GM12878 (cell line): Measurements from ENCODE around the gene PAN3. TPM values are rescaled to one million over a fixed set of nuclear protein-coding genes. Genes with fewer than 3 reads are reported as not detected.

Experiments used
- ATF3 ChIP-seq: IDR thresholded peaks from 2 replicates; pipeline ENCODE4 v1.6.1; 2011; ENCODE audit warnings: low read depth, mild to moderate bottlenecking, low read length, moderate library complexity, borderline replicate concordance; ENCODE audit errors: extremely low read depth
- BCL11A ChIP-seq: IDR thresholded peaks from 2 replicates; pipeline ENCODE4 v1.6.1; 2011; ENCODE audit warnings: low read depth, low read length
- CBX3 ChIP-seq: fragments of 200-600 bp; sonication (generic); IDR thresholded peaks from 2 replicates; pipeline ENCODE4 v1.6.1; 2016; ENCODE audit warnings: low read depth, borderline replicate concordance
- CHD2 ChIP-seq: IDR thresholded peaks from 2 replicates; pipeline ENCODE4 v1.6.1; 2011; ENCODE audit warnings: low read depth, low read length, improper control_type of control experiment, borderline replicate concordance
- CUX1 ChIP-seq: IDR thresholded peaks from 2 replicates; pipeline ENCODE4 v1.6.1; 2012; ENCODE audit warnings: improper control_type of control experiment, low read depth, low read length; ENCODE audit not compliant: insufficient replicate concordance
- E4F1 ChIP-seq: fragments of 450-650 bp; IDR thresholded peaks from 2 replicates; pipeline ENCODE4 v1.6.1; 2018; ENCODE audit warnings: borderline replicate concordance, mild to moderate bottlenecking; ENCODE audit not compliant: partially characterized antibody
- EZH2 ChIP-seq: IDR thresholded peaks from 2 replicates; pipeline ENCODE4 v1.6.1; 2012; ENCODE audit warnings: low read depth, mild to moderate bottlenecking, control low read depth, inconsistent platforms, low read length, borderline replicate concordance; ENCODE audit not compliant: control insufficient read depth
- FOS ChIP-seq: IDR thresholded peaks from 3 replicates; pipeline ENCODE4 v1.6.1; 2011; ENCODE audit warnings: borderline replicate concordance; ENCODE audit not compliant: insufficient read length; ENCODE audit errors: extremely low read depth
- GATAD2B ChIP-seq: fragments of 450-650 bp; conservative IDR thresholded peaks from 2 replicates; pipeline ENCODE4 v1.6.1; 2017; ENCODE audit warnings: low read depth, mild to moderate bottlenecking, moderate library complexity
- KDM1A ChIP-seq: fragments of 200-600 bp; sonication (generic); IDR thresholded peaks from 2 replicates; pipeline ENCODE4 v1.6.1; 2016; ENCODE audit warnings: borderline replicate concordance
- MXI1 ChIP-seq: fragments of 150-350 bp; IDR thresholded peaks from 2 replicates; pipeline ENCODE4 v1.6.1; 2011; ENCODE audit warnings: low read depth, mild to moderate bottlenecking, inconsistent platforms, low read length, improper control_type of control experiment
- NR2C2 ChIP-seq: IDR thresholded peaks from 2 replicates; pipeline ENCODE4 v1.6.1; 2011; ENCODE audit warnings: borderline replicate concordance, low read depth; ENCODE audit not compliant: control insufficient read depth, insufficient read length
- NR2F1 ChIP-seq: fragments of 450-650 bp; conservative IDR thresholded peaks from 2 replicates; pipeline ENCODE4 v1.6.1; 2017; ENCODE audit warnings: mild to moderate bottlenecking
- PAX5 ChIP-seq: IDR thresholded peaks from 2 replicates; pipeline ENCODE4 v1.6.1; 2011; ENCODE audit warnings: low read depth, low read length, borderline replicate concordance
- RELA ChIP-seq: fragments of 450-650 bp; IDR thresholded peaks from 2 replicates; pipeline ENCODE4 v1.8.0; 2014; ENCODE audit warnings: borderline replicate concordance; ENCODE audit not compliant: partially characterized antibody
- SMARCA5 ChIP-seq: fragments of 450-650 bp; IDR thresholded peaks from 2 replicates; pipeline ENCODE4 v1.6.1; 2017; ENCODE audit warnings: mild to moderate bottlenecking
- SP1 ChIP-seq: IDR thresholded peaks from one replicate; pipeline ENCODE4 v1.6.1; 2011; ENCODE audit warnings: low read depth, low read length
- SREBF1 ChIP-seq: IDR thresholded peaks from 2 replicates; pipeline ENCODE4 v1.6.1; 2012; ENCODE audit warnings: mild to moderate bottlenecking, low read length
- STAT3 ChIP-seq: IDR thresholded peaks from 2 replicates; pipeline ENCODE4 v1.6.1; 2011; ENCODE audit warnings: low read depth, low read length, improper control_type of control experiment
- TCF12 ChIP-seq: IDR thresholded peaks from 2 replicates; pipeline ENCODE4 v1.6.1; 2011; ENCODE audit warnings: low read depth, mild to moderate bottlenecking, low read length
- ZNF217 ChIP-seq: fragments of 450-650 bp; IDR thresholded peaks from 2 replicates; pipeline ENCODE4 v1.6.1; 2017; ENCODE audit warnings: antibody characterized with exemption, mild to moderate bottlenecking
- polyA plus RNA-seq, 11 experiments: library from polyadenylated mRNA; depleted of rRNA in 4 of 11; unstranded in 6 of 11; stranded (reverse) in 5 of 11; fragments of >200 nt; fragmentation: Nextera tagmentation in 4 of 11; fragmentation: Illumina TruSeq in 1 of 11; extraction: Ambion mirVana in 4 of 11; extraction: Trizol in 1 of 11; gene quantifications; 1 replicate in 1 of 11; 2 replicates in 10 of 11; pipeline versions ENCODE4 v1.2.1 to v1.2.3, GENCODE V29; 2011 to 2016; ENCODE audit warnings: inconsistent platforms in 2 of 11, missing spikeins in 2 of 11, low read depth in 1 of 11
- total RNA-seq, 4 experiments: library from RNA; depleted of rRNA in 3 of 4; stranded (reverse); fragments of >200 nt in 3 of 4; fragmentation: Illumina TruSeq in 1 of 4; extraction: Trizol in 1 of 4; gene quantifications; 2 replicates each; pipeline versions ENCODE4 v1.2.1 to v1.2.3, GENCODE V29; 2013 to 2021

PAN3 gene
- total and polyA plus RNA-seq, 10 of the 15 experiments (the other 5 are each of a cell fraction or from before 2014, with no cell fraction given) = 13.0 to 33.3 (median 19.9) TPM

- TF ChIP-seq FOS (no peak), KDM1A (no peak), GATAD2B (no peak), CBX3 (no peak), RELA (no peak), CHD2 (peak; percentile 63), SREBF1 (no peak), EZH2 (no peak), NR2F1 (no peak), SMARCA5 (no peak), ZNF217 (no peak), ATF3 (no peak), CUX1 (no peak), BCL11A (no peak), SP1 (no peak), NR2C2 (no peak), E4F1 (no peak), TCF12 (peak; percentile 51; the same call in 1 of the 2 replicates), PAX5 (0 out of 2 replicates have a peak, but pooled peaks have one; percentile 23), STAT3 (no peak), MXI1 (no peak)
Measured at GRCh38 chr13:28138012-28138755, at the start of gene PAN3 (continued).
